Prostate gland (tissue), 2 donors: ENCODE data around the gene MINDY2.
"Not testable (repeated sequence)": the region's sequence is repeated elsewhere in the genome, so short reads cannot be mapped to it uniquely, and the experiment has no call there.

Source experiments
- POLR2A ChIP-seq: fragments of 450-650 bp; IDR thresholded peaks from one replicate; pipeline ENCODE4 v1.6.1; 2016; ENCODE audit warnings: antibody characterized with exemption, mild to moderate bottlenecking
- POLR2AphosphoS5 ChIP-seq: sonication (generic); formaldehyde crosslinking; IDR thresholded peaks from one replicate; pipeline ENCODE4 v1.6.1; 2017; ENCODE audit warnings: antibody characterized with exemption
- TF ChIP-seq, protein P1 (sequence below), 4 experiments: fragments of 200-600 bp in 2 of 4; fragments of 450-650 bp in 2 of 4; sonication (generic) in 2 of 4; IDR thresholded peaks; 1 replicate in 3 of 4; 2 replicates in 1 of 4; pipeline ENCODE4 v1.5.1; 2016 to 2019; ENCODE audit warnings: antibody characterized with exemption in 4 of 4, mild to moderate bottlenecking in 2 of 4, moderate library complexity in 2 of 4

DNA sequence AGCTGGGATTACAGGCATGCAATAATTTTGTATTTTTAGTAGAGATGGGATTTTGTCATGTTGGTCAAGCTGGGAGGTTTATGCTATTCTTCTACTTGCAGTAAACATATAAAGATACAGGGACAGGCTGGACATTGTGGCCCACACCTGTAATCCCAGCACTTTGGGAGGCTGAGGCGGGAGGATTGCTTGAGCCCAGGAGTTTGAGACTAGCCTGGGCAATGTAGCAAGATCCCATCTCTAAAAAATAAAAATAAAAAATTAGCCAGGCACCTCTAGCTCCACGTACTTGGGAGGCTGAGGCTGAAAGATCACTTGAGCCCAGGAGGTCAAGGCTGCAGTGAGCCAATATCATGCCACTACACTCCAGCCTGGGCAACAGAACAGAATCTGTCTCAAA, 52.2 kb downstream of the MINDY2 start:
- not testable (repeated sequence) for TF ChIP-seq POLR2A, POLR2AphosphoS5
- TF ChIP-seq, protein P1, sequence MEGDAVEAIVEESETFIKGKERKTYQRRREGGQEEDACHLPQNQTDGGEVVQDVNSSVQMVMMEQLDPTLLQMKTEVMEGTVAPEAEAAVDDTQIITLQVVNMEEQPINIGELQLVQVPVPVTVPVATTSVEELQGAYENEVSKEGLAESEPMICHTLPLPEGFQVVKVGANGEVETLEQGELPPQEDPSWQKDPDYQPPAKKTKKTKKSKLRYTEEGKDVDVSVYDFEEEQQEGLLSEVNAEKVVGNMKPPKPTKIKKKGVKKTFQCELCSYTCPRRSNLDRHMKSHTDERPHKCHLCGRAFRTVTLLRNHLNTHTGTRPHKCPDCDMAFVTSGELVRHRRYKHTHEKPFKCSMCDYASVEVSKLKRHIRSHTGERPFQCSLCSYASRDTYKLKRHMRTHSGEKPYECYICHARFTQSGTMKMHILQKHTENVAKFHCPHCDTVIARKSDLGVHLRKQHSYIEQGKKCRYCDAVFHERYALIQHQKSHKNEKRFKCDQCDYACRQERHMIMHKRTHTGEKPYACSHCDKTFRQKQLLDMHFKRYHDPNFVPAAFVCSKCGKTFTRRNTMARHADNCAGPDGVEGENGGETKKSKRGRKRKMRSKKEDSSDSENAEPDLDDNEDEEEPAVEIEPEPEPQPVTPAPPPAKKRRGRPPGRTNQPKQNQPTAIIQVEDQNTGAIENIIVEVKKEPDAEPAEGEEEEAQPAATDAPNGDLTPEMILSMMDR (IDR thresholded peaks at IDR 0.05) = not testable (repeated sequence)
